ENCODE results near the gene POU2AF1.

Gene POU2AF1

GRCh38 chr11:111310723-111311122 is 68.4 kb downstream of the POU2AF1 start:
- DNase-seq, result no peak

GRCh38 chr11:111310088-111310487 is 69.0 kb downstream of the POU2AF1 start:
- DNase-seq, result no peak

- no peak for DNase-seq
Measured at GRCh38 chr11:111309215-111309915, 69.7 kb downstream of the POU2AF1 start.

GRCh38 chr11:111308140-111308539 is 70.9 kb downstream of the POU2AF1 start:
- DNase-seq, result no peak

DNA sequence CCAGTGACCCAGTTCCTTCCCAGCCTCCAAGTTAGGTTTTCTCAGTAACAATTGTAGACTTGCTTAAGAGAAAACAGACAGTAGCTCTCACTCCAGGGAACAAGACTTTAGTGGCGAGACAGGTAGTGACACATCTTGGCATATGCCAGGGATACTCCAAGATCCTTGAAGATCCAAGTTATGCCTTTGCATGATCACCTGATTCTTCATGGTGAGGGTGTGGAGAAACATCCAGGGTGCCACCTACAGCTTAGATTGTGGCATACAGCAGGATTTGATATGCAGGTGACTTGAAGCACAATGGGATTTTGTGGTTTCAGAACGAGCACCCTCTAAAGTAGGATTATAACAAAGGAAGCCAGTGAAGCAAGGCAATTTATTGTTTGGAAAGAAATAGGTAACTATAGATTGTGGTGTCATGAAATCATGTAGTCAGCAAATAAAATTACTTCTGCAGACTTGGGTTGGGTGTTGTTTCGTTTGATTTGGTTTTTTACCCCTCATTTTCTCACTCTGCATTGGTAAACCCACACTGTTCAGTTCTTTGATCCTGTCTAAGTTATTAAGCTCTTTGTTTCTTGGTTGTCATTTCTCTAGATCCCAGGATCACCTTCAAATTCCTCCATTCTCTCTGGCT is 71.5 kb downstream of the POU2AF1 start:
- no peak for DNase-seq

- DNase-seq, result no peak
Measured at GRCh38 chr11:111306321-111306720, 72.8 kb downstream of the POU2AF1 start.

- DNase-seq, result no peak
Measured at GRCh38 chr11:111305876-111306275, 73.2 kb downstream of the POU2AF1 start.

- no peak for DNase-seq
Measured at GRCh38 chr11:111305162-111305802, 73.8 kb downstream of the POU2AF1 start.

- DNase-seq, result no peak
Measured at GRCh38 chr11:111303461-111303860, 75.6 kb downstream of the POU2AF1 start.

DNA sequence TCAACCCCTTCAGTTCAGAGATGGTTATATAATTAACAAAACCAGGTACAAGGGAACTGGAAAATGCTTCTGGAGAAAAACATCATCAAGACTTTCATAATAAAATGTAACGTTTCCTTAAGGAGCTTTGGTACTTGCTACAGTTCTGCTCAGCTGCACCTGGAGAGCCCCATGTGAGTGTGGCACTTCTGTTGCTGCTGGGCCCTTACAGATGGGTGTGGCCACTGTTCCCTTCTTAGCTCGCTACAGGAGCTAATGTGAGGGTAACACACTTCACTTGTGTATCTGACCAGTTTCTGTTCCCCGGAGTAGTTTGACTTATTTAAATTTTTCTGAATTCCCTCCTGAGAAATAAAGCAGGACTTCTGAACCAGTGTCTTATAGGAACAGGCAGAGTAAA is 76.8 kb downstream of the POU2AF1 start:
- DNase-seq, result no peak
